HFF-Myc (cell line): Measurements from ENCODE around the gene SANBR.

Experiments used
- DNase-seq: peaks from one replicate; pipeline ENCODE4 v3.0.0-alpha.2; 2011; ENCODE audit warnings: low read depth; ENCODE audit errors: extremely low read depth
- H3K4me3 ChIP-seq: replicated peaks from 2 replicates; pipeline ENCODE4 v1.5.1; 2011; ENCODE audit warnings: low read depth, mild to moderate bottlenecking, control low read depth, low read length
- CTCF ChIP-seq: IDR thresholded peaks from 2 replicates; pipeline ENCODE4 v1.5.1; 2012; ENCODE audit warnings: mild to moderate bottlenecking, low read depth, low read length, control low read depth; ENCODE audit errors: missing control alignments

SANBR gene

DNA sequence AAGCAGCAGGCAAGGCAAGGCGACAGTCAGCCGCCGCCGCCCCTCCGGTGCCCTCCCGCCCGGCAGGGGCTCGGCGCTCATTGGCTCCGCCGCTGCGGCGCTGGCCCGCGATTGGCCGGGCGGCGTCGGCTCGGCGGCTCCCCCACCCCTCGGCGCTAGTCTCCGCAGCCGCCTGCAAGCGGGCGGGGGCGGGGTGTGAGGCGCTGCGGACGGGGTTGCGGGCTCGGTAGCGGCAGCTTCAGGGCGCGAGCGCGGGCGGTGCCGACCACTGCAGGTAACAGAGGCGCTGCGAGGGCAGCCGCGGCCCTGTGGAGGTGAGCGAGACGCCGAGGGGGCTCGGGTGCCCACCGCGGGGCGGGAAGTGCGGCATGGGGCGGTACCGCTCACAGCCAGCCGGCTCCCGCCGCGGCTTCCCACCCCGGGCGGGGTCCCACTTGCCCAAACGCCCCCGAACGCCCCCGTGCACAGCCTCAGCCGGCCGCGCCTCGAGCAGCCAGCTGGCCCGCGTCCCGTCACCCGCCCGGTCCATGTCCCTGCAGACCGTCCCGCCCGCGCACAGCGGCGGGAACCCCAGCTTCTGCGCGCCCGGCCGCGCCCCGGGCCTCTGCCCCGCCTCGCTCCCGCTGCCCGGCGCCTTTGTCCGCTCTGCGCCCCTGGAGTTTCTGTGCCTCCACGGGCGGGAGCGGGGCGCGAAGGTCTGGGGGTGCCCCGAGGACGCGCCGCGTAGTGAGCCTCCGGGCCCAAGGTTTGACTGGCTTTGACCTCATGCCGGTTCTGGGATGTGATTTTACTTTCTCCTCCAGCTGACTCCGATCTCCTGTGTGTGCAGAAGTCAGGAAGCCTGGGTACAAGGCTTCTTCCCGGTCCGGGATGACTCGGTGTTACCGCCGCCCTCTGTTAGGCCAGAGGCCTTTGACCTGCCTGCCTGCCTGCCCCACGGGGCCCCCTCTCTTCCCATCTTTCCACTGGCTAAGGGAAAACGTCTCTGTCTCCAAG is at the start of gene SANBR:
TSS of gene SANBR (plus strand) at position 158 of the 996 bp plus-strand sequence. CDS start 4,480 bp downstream, outside the sequence.
- no peak for TF ChIP-seq CTCF
- peak; percentile 24 for DNase-seq
- peak within 1 kb of the TSS; percentile 61 for H3K4me3 ChIP-seq

- H3K4me3 ChIP-seq, result peak overlapping the region; percentile 76
- no peak for DNase-seq
- TF ChIP-seq CTCF, result no peak
Measured at GRCh38 chr2:61015976-61016375, 49.7 kb upstream of the SANBR start.

DNA sequence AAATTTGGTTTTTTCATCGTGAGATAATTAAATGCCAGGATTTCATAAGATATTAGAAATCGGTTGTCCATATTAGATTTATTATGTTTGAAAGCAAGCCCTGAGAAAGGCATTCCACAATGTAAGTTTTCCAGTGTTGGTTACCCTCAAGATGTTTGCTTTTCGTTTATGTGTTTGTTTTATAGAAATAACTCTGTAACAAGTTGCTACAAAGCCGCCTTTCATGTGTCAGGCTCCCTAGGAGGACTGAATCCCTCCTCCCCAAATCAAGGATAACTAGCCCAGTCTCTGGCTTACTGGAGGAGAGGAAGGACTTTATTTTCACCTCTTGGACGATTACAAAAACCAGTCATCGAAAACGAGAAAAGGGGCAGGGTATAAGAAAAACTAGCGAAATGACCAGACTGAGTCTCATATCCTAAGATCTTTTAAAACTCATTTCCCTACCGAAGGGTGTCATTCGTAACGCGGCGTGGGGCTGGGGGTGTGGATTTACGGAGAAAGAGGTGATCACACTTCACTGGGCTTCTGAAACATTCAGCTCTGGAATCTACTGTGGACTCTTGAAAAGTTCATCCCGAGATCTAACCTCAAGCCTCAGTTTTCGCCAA is 49.2 kb upstream of the SANBR start:
- no peak for TF ChIP-seq CTCF
- DNase-seq, result no peak
- H3K4me3 ChIP-seq, result peak overlapping the region; percentile 76

DNA sequence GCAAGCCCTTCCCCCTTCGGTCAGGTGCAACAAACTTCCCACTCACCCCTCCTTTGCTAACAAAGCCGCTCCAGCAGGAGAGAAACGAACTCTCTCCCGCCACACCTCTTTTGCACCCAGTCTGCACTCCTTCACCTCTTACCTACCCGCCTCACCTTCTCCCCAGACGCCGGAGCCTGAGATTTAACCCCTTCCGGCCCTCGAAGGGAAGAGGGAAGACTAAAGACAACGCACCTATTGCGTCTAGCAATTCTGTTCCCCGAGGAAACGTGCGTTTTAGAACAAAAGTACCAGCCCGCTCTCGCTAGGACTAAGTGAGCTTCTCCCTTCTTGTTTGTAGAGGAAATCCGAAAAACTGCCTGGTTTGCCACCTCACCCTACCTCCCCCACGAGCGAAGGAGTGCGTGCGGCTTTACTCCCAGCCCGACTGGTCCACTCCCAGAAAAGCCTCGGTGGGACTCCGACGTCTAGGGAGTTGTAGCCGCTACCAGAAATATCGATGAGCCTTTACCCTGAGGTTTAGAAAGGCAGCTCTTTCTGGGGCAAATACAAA is 48.6 kb upstream of the SANBR start:
- peak overlapping the region; percentile 76 for H3K4me3 ChIP-seq
- DNase-seq, result peak; percentile 44
- no peak for TF ChIP-seq CTCF

DNA sequence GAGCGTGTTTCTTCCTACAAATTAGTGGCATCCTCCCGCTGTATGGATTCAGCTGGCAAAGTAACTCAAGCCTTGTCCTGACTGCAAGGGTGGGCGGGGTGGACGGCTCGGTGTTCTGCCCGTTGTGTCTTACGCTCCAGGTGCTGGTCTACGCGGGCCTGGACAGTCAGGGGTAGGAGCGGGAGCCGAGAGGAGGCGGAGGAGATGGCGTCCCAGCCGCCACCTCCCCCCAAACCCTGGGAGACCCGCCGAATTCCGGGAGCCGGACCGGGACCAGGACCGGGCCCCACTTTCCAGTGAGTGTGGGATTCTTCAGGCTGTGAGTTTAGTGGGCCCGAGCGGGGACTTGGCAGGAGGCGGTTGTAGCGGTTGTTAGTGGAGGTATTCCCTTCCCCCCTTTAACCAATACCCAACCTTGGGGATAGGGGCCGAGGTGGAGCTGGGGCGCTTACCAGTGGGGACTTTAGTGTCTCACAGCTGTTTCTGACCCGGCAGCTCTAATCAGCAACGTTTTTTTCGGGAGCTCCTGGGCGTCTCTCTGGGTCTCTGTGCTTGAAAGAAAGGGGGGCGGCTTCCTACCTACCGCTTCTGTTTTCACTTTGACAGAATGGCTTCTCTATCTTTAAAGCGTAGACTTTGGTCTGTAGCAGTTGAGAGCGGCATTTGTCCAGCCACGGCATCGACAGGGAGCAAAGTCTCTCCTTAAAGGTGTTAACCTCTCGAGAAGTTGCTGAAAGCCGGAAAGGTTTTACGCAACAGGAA is 47.9 kb upstream of the SANBR start, which contains the start of the genes PEX13 and PUS10:
TSS of gene PEX13 (plus strand) at position 165 of the 762 bp plus-strand sequence. CDS start at position 205, 40 bp downstream.
TSS of gene PUS10 (minus strand) at position 700 of the 762 bp plus-strand sequence. CDS start 6,365 bp downstream, outside the sequence.
- DNase-seq, result peak; percentile 36
- TF ChIP-seq CTCF, result no peak

GRCh38 chr2:61018318-61018755 is 47.3 kb upstream of the SANBR start:
- no peak for TF ChIP-seq CTCF
- peak overlapping the region; percentile 76 for H3K4me3 ChIP-seq
- DNase-seq, result peak; percentile 7

More for the DNA sequence above, 47.9 kb upstream of the SANBR start, which contains the start of the genes PEX13 and PUS10:
- peak within 1 kb of the TSS; percentile 76 for H3K4me3 ChIP-seq
